Measurements from ENCODE around the gene RRM1.
A peak's percentile ranks its signal among the peaks of the same experiment; 100 is the strongest.
"Not testable (repeated sequence)": the region's sequence is repeated elsewhere in the genome, so short reads cannot be mapped to it uniquely, and the experiment has no call there.

The RRM1 gene

DNA sequence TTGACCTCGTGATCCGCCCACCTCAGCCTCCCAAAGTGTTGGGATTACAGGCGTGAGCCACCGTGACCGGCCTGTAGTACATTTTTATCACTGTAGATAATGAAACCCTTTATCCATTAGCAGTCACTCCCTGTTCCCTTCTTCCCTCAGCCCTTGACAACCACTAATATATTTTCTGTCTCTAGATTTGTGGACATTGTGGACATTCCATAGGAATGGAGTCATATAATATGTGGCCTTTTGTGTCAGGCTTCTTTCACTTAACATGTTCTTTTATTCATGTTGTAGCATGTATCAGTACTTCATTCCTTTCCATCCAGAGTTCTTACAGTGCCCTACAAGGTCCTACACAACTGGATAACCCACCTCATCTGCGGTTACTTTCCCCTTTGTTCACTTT is 30.5 kb downstream of the RRM1 start:
- H3K4me3 ChIP-seq (ENCODE audit: control insufficient read depth, low read depth, low read length): no peak overlapping the region
- peak; percentile 5 for DNase-seq (ENCODE audit: low read depth)
- TF ChIP-seq, protein P1, sequence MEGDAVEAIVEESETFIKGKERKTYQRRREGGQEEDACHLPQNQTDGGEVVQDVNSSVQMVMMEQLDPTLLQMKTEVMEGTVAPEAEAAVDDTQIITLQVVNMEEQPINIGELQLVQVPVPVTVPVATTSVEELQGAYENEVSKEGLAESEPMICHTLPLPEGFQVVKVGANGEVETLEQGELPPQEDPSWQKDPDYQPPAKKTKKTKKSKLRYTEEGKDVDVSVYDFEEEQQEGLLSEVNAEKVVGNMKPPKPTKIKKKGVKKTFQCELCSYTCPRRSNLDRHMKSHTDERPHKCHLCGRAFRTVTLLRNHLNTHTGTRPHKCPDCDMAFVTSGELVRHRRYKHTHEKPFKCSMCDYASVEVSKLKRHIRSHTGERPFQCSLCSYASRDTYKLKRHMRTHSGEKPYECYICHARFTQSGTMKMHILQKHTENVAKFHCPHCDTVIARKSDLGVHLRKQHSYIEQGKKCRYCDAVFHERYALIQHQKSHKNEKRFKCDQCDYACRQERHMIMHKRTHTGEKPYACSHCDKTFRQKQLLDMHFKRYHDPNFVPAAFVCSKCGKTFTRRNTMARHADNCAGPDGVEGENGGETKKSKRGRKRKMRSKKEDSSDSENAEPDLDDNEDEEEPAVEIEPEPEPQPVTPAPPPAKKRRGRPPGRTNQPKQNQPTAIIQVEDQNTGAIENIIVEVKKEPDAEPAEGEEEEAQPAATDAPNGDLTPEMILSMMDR (conservative IDR thresholded peaks at IDR 0.05; ENCODE audit: control insufficient read depth, insufficient read depth, low read depth, low read length): no peak

DNA sequence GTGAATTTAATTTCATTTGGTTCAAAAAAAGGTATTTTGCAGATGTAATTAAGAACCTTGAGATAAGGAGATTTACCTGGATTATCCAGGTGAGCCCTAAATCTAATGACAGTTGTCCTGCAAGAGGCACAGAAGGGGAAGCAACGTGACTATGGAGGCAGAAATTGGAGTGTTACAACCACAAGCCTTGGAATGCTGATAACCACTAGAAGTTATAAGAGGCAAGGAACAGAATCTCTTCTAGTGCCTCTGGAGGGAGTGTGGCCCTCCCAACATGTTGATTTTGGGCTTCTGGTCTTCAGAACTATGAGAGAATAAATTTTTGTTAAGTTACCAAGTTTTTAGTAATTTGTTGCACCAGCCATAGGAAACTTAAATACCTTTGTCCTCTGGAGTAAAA is 32.8 kb downstream of the RRM1 start:
- TF ChIP-seq, protein P1 (conservative IDR thresholded peaks at IDR 0.05; ENCODE audit: control insufficient read depth, insufficient read depth, low read depth, low read length): no peak
- no peak for DNase-seq (ENCODE audit: low read depth)

DNA sequence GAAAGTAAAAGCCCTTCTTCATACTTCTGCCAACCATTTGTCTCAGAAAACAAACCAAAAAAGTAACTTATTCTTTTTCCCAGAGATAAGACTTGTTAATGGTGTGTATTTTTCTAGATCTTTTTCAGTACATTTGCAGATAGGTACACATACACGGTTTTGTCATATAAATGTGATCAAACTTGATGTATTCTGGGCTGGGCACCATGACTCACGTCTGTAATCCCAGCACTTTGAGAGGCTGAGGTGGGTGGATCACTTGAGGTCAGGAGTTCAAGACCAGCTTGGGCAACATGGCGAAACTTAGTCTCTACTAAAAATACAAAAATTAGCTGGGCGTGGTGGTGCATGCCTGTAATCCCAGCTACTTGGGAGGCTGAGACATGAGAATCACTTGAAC is 35.6 kb downstream of the RRM1 start:
- peak; percentile 10 for DNase-seq (ENCODE audit: low read depth)

More for the DNA sequence above, 32.8 kb downstream of the RRM1 start:
- no peak overlapping the region for H3K4me3 ChIP-seq (ENCODE audit: control insufficient read depth, low read depth, low read length)

GRCh38 chr11:4134806-4135205 is 40.2 kb downstream of the RRM1 start:
- H3K4me3 ChIP-seq (ENCODE audit: control insufficient read depth, low read depth, low read length): no peak overlapping the region
- peak; percentile 30 for DNase-seq (ENCODE audit: low read depth)
- TF ChIP-seq, protein P1 (conservative IDR thresholded peaks at IDR 0.05; ENCODE audit: control insufficient read depth, insufficient read depth, low read depth, low read length): no peak

More for the DNA sequence above, 35.6 kb downstream of the RRM1 start:
- not testable (repeated sequence) for H3K4me3 ChIP-seq (ENCODE audit: control insufficient read depth, low read depth, low read length)

- TF ChIP-seq, protein P1 (conservative IDR thresholded peaks at IDR 0.05; ENCODE audit: control insufficient read depth, insufficient read depth, low read depth, low read length): no peak
- H3K4me3 ChIP-seq (ENCODE audit: control insufficient read depth, low read depth, low read length): no peak overlapping the region
- DNase-seq (ENCODE audit: low read depth): no peak
These were observed 43.9 kb downstream of the RRM1 start for GRCh38 chr11:4138497-4138896.

GRCh38 chr11:4140067-4140636 is 45.6 kb downstream of the RRM1 start:
- no peak for DNase-seq (ENCODE audit: low read depth)
- H3K4me3 ChIP-seq (ENCODE audit: control insufficient read depth, low read depth, low read length): no peak overlapping the region
- TF ChIP-seq, protein P1 (conservative IDR thresholded peaks at IDR 0.05; ENCODE audit: control insufficient read depth, insufficient read depth, low read depth, low read length): no peak

GRCh38 chr11:4146070-4146771 is 51.6 kb downstream of the RRM1 start:
- no peak for DNase-seq (ENCODE audit: low read depth)
- H3K4me3 ChIP-seq (ENCODE audit: control insufficient read depth, low read depth, low read length): no peak overlapping the region
- TF ChIP-seq, protein P1 (conservative IDR thresholded peaks at IDR 0.05; ENCODE audit: control insufficient read depth, insufficient read depth, low read depth, low read length): no peak

All from fibroblast of mammary gland (primary cell).